ENCODE data around the gene ANXA6.
A peak's percentile ranks its signal among the peaks of the same experiment; 100 is the strongest.

Gene ANXA6

DNA sequence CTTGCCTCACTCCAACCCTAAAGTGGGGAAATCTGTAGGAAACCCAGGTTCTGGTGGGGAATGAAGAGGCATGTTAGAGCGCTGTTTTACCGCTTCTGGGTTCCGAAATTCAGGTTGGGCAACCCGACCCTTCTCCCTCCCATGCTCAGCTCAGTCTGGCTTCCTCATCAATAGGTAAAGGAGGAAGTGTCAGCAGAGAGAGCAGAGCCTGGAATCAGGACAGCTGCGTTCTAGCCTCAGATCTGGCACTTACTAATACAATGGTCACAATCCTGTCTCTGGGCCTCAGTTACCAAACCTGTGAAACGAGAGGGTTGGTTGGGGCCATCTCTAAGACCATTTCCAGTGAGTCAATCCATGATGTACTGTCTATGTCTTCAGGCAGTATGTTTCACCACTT is 60.5 kb downstream of the ANXA6 start:
- no peak for DNase-seq

- no peak for DNase-seq
Observed at GRCh38 chr5:151096001-151096373, 61.6 kb downstream of the ANXA6 start.

DNA sequence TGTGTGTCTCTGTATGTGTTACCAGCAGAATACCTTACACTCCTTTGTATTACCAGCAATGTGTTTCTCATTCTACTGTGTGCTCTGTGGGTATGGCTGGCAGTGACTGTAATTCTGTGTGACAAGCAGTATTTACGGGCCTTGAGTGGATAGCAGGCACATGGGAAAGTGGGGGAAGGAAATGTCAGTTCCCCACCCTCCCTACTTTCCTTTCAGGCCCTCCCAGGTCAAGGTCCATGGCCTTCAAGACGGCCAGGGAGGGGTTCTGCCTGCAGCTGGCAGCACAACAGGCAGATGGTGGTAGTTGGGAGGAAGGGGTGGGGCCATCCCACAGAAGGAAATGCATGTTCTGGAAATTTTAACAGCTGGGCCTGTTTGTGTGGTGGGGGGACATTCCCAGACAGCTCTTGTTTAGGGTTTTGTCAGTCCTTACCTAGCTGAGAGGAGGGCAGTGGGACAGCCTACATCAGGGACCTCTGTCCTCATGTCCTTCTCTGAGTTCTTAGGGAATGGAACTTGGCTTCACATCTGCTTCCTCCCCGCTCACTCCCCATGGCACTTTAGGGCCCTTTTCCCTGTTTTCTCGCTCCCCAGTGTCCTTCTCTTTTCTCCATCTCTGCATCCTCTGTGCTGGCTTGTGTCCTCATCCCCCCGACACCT is 62.1 kb downstream of the ANXA6 start:
- no peak for DNase-seq

DNA sequence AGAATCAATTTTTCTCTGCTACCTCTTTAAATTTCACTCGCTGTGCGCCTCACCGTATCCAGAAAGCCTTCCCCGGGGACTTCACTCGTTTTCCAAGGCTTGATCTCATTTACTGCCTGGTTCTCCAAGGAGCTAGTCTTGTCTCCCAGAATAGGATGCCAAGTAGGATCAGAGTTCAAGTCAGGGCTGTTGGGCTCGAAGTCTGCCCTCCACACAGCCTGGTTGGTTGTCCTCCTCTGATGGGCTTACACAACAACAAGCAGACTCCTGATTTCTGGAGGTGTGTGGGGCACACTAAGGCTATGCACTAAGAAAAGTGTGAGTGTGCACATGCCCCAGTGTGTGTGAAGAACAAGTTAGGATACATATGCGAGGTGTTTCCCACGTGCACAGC is 62.7 kb downstream of the ANXA6 start:
- DNase-seq = no peak

DNA sequence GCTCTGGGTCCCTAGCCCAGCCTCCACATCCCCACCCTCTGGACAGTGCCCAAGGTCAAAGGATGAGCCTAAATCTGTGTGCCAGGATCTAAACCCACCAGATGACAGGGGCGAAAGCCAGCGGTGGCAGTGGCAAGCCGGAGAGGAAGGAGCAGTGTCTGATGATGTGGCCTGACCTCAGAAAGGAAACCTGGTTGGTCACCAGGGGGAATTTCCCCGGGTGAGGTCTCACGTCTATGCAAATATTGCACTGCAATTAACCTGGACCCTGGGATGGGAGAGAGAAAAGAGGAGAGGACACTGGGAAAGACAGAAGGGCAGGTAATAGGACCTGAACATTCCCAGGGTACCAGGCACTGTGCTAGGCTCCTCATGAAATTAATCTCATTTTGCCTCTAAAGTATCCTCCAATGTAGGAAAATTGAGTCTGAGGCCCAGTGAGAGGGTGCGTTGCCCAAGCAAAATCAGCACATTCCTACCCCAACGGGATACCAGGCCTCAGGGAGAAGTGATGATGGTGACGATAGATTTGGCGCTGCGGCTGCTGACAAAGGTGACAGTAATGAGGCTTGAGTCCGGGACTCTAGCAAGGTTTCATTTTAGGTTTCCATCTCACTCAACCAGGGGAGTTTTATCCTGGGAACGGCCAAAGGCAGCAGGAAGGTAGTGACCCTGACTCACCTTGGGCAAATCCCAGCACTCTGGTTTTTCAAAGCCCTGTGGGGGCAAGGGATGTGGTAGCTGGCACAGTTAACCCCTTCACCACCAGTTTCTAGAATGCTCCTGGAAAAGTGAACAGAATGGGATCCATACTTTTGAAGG is 63.3 kb downstream of the ANXA6 start:
- DNase-seq = no peak

DNA sequence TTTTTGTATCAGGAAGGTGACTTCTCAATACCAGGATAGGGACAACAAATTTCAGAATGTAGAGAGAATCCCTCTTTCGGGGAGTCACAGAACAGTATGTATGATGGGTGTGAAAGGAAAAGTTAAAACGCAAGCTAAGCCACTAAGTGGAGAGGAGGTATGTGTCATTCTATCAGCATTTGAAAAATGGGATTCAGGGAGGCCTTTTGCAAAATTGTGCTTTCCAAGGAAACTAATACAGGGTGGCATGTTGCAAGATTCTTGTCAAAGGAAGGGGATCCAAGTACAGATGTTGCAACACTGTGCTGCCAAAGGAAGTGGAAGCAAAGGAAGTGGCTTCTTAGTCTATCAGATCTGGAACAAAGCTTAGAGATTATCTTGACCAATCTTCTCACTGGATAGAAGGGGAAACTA is 64.1 kb downstream of the ANXA6 start:
- no peak for DNase-seq

DNA sequence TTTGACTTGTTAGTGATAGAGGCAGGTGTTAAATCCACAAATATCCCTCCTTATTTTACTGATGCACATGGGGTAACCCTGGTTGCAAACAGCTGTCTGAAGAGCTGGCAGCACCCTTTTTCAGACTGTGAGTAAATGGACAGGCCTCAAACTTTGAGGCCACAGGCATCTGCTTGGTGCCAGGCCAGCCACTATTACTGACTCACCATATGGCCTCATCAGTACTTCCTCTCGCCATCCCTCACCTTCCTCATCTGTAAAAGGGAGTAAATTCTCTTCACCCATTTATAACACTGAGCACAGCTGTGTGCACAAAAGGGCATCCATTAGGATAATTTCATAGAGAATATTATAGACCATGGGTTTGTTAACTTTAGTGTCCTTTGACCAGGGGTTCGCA is 64.8 kb downstream of the ANXA6 start:
- DNase-seq = no peak

GRCh38 chr5:151089726-151090125 is 67.9 kb downstream of the ANXA6 start:
- no peak for DNase-seq

DNA sequence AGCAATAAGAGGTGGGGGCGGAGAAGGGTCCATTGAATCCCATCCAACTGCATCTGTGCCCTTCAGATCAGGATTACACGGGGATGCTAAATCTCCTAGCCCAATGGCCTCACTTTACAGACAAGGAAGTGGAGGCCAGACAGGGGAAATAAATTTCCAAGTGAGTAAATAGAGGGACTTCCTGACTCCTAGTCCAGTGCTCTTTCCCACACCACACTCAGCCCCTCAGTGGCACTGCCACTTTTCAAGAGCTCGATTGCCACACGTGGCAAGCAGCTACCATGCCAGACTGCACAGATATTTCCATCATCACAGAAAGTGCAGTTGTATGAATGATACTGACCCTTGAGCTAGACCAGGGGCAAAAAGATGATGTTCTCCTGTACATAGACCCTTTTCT is 68.6 kb downstream of the ANXA6 start:
- DNase-seq = no peak

- DNase-seq = no peak
Observed at GRCh38 chr5:151087486-151087885, 70.1 kb downstream of the ANXA6 start.

DNA sequence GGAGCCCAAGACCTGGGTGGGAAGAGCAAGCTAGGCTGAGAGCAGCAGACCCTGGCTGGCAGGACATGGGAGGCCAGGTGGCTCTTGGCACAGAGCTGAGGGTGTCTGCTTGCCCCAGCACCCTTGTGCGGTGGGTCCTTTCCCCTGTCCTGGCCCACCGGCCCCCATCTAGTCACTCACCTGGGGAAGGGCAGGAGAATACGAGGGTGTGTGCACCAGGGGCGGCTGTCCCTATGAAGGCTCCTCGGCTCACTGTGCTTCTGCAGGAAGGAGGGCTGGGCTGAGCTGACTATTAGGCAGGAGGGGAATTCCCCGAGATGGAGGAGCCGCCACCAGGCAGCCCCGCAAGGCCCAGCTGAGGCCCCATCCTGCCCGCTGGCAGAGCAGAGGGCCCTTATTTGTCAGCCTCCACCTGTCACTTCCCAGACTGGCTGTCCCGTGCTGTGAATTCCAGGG is 70.6 kb downstream of the ANXA6 start:
- DNase-seq = no peak

GRCh38 chr5:151086192-151086869 is 71.2 kb downstream of the ANXA6 start:
- no peak for DNase-seq

DNA sequence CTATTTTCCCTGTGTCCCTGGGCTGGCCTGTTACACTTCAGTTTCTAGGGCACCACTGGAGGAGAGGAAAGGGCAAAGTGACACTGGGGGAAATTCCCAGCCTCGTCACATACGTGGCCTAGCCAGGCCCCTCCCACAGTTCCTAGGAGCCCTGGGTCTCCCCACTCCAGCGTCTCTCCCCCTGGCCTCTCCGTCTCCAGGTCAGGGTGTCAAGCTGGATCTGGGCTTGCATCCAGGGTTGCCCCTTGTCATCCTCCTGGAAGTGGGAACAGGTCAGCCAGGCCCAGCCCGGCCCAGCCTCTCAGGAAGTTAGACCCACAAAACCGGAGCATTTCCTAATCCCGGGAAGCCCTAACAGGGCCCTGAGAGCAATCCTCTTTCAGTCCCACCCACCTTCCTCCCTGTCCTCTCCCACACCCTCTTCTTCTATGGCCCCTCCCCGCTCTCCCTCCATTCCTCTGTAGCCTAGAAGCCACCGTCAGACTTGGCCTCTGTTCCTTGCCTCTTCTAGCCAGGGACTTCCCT is 72.0 kb downstream of the ANXA6 start:
- DNase-seq = no peak

- no peak for DNase-seq
Observed at GRCh38 chr5:151084363-151084762, 73.2 kb downstream of the ANXA6 start.

- no peak for DNase-seq
Observed at GRCh38 chr5:151083081-151083676, 74.4 kb downstream of the ANXA6 start.

- no peak for DNase-seq
Observed at GRCh38 chr5:151082282-151082902, 75.2 kb downstream of the ANXA6 start.

DNA sequence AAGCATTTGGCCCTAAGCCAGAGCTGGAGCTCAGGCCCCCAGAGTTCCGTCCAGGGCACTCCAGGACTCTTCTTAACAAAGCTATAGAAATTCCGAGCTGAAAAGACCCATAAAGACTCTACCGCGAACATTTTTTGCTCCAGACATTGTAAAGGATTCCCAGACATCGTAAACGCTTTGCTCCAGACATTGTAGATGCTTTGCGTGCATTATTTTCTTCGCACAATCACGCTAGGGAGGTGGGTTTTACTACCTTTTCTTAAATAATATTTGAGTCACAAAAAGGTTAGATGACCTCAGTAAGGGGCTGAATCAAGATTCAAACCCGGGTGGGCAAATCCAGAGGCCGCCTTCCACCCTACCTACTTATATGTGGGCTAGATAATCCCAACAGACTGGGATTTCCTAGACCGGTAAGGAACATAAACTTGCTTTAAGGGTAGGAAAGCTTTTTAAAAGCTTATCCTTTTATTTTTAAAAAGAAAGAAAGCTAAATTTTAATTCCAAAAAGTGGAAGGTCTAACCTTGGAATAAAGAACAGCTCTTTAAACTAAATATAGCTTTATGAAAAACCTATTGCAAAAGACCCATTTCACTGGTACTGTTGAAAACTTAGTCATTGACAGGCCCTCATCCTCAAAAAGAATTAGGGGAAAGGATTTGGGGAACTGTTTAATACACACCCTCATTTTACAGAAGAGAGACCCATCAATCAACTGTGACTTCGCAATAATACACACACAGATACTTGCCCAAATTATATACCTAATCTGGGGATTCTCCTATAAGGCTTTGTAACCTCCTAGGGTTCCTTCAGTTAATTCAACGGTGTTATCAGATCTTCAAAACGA is 75.9 kb downstream of the ANXA6 start:
- DNase-seq = no peak

- peak; percentile 23 to 70 for DNase-seq
Observed at GRCh38 chr5:151080613-151081430, 76.8 kb downstream of the ANXA6 start, which contains the start of gene TNIP1. TSS of gene TNIP1 (minus strand) at chr5:151081034. CDS start at chr5:151065095, 15,939 bp downstream.

GRCh38 chr5:151079838-151080612 is 77.6 kb downstream of the ANXA6 start:
- no peak for DNase-seq

All from NCI-H1930 (cell line).